ENCODE data around the gene ANKUB1.

Gene ANKUB1

DNA sequence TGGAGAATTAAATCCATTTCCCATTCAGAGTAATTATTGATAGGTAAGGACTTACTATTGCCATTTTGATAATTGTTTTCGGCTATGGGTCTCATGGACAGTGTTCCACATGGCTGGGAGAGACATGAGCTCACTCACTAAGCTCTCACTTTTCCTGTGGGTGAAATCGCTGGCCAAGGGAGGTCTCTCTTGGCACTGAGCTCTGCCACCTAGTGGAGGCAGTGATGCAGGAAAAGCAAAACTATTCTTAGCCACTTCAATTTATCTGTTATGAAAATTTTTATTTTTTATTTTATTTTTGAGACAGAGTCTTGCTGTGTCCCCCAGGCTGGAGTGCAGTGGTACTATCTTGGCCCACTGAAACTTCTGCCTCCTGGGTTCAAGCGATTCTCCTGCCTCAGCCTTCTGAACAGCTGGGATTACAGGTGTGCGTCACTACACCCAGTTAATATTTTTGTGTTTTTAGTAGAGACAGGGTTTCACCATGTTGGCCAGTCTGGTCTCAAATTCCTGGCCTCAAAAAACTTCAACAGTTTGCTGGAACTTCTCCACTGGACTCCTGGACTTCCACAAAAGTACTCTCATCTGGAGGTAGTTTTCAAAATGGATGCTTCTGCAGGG, 16.0 kb upstream of the ANKUB1 start:
- peak; percentile 18 for DNase-seq

DNA sequence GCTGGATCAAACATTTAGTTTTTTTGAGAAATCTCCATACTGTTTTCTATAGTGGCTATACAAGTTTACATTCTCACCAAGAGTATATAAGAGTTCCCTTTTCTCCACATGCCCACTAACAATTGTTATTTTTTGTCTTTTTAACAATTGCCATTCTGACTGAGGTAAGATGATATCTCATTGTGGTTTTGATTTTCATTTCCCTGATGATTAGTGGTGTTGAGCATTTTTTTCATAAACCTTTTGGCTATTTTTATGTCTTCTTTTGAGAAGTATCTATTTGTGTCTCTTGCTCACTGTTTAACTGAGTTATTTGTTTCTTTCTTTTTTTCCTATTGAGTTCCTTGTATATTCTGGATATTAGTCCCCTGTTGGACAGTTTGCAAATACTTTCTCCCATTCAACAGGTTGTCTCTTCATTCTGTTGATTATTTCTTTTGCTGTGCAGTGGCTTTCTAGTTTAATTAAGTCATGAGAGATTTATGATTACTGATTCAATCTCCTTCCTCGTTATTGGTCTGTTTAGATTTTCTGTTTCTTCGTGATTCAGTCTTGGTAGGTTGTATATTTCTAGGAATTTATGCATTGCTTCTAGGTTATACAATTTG, 13.9 kb upstream of the ANKUB1 start:
- no peak for DNase-seq

- no peak for DNase-seq
These were observed 9.3 kb upstream of the ANKUB1 start for GRCh38 chr3:149801639-149802038.

- DNase-seq = no peak
These were observed 8.8 kb upstream of the ANKUB1 start for GRCh38 chr3:149801195-149801594.

DNA sequence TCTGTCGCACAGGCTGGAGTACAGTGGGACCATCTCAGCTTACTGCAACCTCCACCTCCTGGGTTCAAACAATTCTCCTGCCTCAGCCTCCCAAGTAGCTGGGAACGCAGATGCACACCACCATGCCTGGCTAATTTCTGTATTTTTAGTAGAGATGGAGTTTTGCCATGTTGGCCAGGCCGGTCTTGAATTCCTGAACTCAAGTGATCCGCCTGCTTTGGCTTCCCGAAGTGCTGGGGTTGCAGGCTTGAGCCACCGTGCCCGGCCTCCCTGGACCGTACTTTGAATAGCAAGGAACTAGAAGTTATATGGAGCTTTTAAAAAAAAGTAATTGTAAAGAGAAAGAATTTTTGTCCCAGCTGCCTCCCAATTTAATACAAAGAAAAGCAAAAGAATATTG, 8.3 kb upstream of the ANKUB1 start:
- no peak for DNase-seq

DNA sequence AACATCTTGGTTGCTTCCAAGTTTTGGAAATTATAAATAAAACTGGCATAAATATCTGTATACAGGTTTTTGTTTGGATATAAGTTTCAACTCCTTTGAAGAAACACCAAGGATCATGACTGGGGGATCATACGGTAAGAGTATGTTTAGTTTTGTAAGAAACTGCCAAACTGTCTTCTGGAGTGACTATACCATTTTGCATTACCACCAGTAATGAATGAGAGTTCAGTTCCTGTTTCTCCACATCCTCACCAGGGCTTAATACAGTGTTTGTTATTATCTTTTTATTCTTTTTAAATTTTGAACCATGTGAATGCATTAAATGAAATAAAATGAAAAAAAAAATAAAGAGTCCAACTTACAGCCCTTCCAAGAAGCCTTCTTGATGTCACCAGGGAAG, 3.7 kb upstream of the ANKUB1 start:
- DNase-seq = no peak

GRCh38 chr3:149790698-149791097, 1.7 kb downstream of the ANKUB1 start:
- DNase-seq = no peak

DNA sequence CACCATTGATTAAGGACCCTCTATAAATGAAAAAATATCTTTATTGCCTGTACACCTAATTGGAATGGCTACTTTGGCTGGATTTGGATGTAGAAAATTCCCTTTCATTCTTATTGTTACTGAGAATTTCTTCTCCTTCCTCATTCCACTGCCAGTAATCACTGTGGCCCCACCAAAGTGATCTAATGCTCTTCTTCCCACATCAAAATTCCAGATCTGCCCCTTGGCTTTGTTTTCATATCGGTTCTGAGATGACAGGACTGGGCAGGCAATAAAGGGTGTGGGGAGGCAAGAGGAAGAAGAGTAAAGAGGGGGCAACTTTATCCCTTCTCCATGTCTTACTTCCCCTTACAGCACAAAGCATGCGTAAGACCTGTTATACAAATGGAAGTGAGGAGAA, 2.1 kb downstream of the ANKUB1 start:
- no peak for DNase-seq

DNA sequence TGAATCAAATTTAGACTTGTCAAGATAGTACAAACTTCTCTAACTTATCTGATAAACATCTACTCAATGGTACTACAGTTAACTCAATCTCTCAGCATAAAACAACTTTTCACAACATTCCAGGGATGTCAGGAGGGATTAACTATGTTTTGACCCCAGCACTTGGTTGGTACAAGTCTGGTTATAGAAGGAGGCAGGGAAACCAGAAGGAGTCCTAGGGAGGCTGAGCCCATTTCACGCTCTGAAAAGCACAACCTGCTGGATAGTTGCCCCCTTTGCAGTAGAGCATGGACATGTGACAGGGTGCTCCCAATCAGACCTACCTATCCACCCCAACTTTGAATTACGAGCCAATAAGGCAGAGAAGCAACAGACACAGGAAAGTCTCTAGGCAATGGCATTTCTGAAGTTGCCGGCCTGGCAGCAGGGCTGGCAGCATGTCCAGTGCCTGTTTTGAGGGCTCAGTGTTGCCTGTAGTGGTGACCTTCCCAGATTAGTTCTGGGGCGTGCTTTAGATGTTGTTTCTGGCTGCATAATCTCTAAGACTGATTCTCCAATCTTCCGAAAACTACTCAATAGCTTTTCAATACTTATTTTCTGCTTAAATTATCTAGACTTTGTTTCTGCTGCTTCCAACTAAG, 8.2 kb downstream of the ANKUB1 start:
- DNase-seq = no peak

- no peak for DNase-seq
These were observed 8.8 kb downstream of the ANKUB1 start for GRCh38 chr3:149783576-149783975.

- no peak for DNase-seq
These were observed 10.6 kb downstream of the ANKUB1 start for GRCh38 chr3:149781741-149782140.

DNA sequence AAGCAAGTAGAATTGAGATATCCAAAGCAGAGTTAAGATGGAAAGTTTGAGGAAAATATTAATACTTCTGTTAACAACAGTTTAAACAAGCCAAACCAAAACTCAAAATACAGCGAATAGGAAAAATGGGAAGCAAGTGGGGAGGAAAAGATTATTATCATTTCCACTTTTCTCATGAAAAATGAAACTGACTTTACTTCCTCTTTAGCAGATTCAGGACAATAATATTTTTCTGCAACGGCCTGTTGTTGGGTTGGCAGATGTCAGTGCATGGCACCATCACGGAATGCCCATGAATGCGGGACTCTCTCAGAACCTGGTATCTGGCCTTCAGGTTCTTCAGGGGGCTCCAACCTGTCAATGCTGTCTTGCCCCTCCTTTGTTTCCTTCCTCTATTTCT, 11.1 kb downstream of the ANKUB1 start:
- no peak for DNase-seq

- DNase-seq = no peak
These were observed 14.7 kb downstream of the ANKUB1 start for GRCh38 chr3:149777414-149778214.

GRCh38 chr3:149776170-149776569, 16.2 kb downstream of the ANKUB1 start:
- no peak for DNase-seq

GRCh38 chr3:149772861-149773260, 19.5 kb downstream of the ANKUB1 start:
- DNase-seq = no peak

- no peak for DNase-seq
These were observed 20.6 kb downstream of the ANKUB1 start for GRCh38 chr3:149771652-149772271.

GRCh38 chr3:149770246-149770645, 22.1 kb downstream of the ANKUB1 start:
- no peak for DNase-seq

GRCh38 chr3:149768704-149769103, 23.6 kb downstream of the ANKUB1 start:
- no peak for DNase-seq

DNA sequence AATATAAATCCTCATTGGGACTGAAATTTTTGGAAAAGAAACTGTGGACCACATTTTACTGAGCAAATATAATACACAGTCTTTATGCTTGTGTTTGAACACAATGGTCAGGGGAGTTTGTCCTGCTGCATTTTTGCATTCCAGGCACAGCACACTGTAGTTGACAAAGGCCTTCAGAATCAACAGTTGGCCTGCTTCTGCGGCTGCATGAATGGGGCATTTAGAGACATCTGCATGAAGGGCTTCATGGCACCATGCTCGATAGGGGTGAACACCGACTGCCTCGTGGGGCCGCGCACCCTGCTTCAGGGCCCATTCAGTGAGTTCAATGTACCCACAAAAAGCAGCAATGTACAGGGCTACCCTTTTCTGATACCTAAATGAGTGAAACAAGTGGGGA, 24.6 kb downstream of the ANKUB1 start:
- no peak for DNase-seq

DNA sequence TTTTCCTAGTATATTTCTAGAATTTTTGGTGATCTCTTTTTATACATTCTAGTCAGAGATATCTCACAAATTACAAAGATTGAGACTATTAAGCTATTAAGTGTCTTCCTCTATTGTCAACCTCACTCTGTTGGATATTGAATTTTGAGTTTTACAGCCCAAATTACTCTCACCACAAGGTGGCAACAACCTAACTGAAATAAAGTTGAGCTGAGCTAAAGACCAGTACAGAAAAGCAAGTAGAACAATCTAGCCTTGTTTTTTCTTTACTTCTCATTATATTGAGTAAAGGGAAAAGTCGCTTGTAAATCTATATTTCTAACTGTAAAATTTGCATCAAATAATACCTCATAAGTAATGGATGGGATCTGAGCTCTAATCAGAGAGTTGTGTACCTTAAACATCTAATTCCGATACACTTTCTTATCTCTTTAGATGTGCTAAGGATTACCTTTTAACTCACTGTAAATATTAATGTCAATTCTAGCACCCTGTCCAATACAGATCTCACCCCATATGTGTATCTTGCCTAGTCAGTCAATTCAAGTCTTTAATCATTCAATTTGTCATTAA, 26.5 kb downstream of the ANKUB1 start:
- no peak for DNase-seq

DNA sequence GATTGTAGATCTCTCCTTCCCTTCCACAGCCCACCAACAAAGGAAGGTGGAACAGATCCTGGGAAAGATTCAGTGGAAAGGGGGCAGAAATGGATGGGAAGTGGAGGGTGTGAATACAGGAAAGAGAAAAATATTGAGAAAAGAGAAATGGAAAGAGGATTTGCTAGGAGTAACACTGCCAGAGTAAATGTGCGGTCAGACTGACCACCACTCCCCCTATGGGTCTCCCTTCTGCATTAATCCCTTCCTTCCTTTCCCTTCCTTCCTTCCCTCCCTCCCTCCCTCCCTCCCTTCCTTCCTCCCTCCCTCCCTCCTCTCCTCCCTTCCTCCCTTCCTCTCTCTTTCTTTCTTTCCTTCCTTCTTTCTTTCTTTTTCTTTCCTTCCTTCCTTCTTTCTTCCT, 28.1 kb downstream of the ANKUB1 start:
- DNase-seq = no peak

GRCh38 chr3:149763565-149764195, 28.7 kb downstream of the ANKUB1 start:
- DNase-seq = no peak

All from central memory CD4-positive, alpha-beta T cell (primary cell).